ACHN (cell line): ENCODE measurements around the gene EYS.
"Not testable (repeated sequence)": the region's sequence is repeated elsewhere in the genome, so short reads cannot be mapped to it uniquely, and the experiment has no call there.

Experiments
- DNase-seq: peaks from one replicate; pipeline ENCODE4 v3.0.0-alpha.2; 2015
- in situ Hi-C: cut with HindIII; loops from 2 replicates; pipeline ENCODE4 v1.10.0; 2017; ENCODE audit warnings: low sequenced_read_pairs, low pct_ligation_motif_present, low pct_unique_long_range_greater_than_20kb

Gene EYS

DNA sequence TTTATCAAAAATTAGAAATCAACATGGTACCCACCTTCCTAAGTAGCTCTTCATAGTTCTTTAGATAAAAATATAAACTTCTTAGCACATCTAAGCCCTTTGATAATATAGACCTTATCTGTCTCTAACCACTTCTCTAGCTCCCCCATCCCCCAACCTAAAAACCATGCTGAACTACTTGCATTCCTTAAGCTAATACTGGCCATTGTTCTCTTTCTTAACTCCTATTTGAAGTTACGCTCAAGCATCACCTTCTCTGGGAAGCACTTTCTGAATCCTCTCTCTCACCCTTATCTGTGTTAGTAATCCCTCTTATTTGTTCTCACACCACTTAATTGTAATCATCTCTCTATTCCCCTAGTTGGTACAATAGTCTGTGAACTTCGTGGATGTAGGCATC lies 1918.5 kb downstream of the EYS start:
- no peak for DNase-seq
- in situ Hi-C loops: no loop called here

DNA sequence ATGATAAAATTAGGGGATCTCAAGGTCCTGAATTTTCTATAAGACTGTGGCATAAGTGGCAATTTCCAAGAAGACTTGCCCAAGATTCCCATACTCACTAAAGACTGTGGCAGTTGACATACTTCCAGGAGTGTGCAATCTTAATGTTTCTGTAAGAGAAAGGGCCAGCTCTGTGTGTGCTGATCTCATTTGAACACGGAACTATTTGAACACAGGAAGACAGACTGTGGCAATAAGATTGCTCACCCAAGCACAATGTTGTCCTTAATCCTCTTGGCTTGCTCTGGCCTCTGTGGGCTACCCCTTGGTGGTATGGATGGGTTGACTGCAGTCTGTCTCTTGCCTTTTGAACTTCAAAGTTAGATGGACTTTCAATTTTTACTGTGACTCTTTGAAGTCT lies 1920.0 kb downstream of the EYS start:
- in situ Hi-C loops: no loop called here

DNA sequence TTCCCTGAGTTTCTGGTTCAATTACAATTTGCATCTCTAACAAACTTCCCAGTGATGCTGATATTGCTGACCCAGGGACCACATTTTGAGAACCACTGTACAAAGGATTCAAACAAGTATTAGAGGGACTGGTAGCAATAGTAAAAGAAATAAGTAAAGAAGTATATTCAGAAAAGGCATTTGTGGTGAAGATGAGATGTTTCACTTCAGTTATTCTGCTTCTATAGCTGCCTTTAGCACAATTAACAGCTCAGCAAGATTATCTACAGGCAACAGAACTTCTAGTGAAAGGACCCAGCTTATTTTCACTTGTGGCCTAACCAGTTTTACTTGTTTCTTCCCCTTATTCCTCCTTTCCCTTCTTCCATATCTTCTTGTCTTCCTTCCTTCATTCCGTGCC lies 1922.0 kb downstream of the EYS start:
- in situ Hi-C loops: no loop called here
- no peak for DNase-seq

More for the DNA sequence above, 1920.0 kb downstream of the EYS start:
- DNase-seq: no peak

DNA sequence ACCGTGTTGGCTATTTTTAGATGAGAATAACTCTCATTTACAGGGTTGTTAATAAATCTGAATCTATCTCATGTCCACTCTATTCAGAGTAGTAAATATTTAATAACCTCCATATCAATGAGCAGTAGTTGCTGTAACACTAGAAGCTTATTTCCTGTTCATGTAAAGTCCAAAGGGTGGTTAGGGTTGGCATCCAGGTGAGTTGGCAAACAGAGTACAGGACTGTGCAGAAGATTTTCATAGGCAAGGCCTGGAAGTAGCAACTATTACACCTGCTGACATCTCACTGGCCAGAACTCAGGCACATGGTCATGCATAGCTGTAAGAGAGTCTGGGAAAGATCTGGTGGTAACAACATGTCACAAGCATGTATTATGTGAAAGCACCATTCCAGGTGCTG lies 1923.9 kb downstream of the EYS start:
- no peak for DNase-seq
- in situ Hi-C loops: no loop called here

DNA sequence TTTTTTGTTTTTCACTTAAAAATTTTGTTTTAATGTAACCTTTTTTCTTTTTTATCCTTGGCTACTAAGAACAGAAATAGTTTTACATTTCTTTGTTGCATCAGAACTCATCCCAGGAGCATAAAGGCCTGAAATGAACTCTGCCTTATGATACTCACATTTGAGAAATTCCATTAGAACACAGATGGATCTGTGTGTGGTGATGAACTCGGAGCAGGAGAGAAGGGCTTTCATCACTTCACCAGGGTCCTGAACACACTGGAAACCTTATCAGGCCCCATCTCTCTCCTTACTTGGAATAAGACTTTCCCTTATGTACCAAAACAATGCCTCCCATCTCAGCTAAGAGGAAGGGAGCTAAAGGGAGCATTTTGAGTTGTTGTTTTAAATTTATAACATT lies 1932.1 kb downstream of the EYS start:
- no peak for DNase-seq
- in situ Hi-C loops: no loop called here

DNA sequence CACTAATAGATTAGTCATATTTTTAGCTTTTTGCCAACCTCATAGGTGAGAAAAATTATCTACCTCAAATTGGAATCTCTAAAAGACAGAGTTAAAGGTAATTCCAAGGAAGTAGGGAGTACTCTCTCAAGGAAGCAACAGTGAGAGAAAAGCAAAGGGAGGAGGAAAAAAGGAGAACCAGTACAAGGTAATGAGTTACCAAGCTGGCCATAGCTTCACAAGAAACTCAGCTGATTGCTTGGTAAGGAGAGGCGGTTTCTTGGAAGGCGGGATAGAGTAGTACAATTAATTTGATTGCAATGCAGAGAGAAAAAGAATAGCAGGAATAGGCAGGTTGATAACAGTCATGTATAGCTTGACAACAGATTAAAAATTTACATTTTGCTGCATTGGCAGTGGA lies 1933.8 kb downstream of the EYS start:
- no peak for DNase-seq
- in situ Hi-C loops: no loop called here

DNA sequence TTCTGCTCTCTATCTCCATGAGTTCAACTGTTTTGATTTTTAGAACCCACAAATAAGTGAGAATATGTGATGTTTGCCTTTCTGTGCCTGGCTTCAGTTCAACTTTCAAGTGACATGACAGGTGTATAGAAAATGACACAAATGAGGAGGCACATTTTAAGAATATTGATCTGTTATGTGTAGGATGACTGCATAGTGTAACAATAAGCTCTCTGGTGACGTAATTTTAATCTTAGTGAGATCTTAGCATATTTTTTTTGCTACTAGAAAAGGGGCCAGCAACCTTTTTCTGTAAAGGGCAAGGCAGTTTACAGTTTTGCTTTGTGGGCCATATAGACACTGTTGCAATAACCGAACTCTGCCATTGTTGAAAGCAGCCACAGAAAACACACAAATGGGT lies 1941.2 kb downstream of the EYS start:
- DNase-seq: no peak
- in situ Hi-C loops: no loop called here

- DNase-seq: peak; percentile 53
- in situ Hi-C loops: no loop called here
These were observed 1942.6 kb downstream of the EYS start for GRCh38 chr6:63764318-63764916.

DNA sequence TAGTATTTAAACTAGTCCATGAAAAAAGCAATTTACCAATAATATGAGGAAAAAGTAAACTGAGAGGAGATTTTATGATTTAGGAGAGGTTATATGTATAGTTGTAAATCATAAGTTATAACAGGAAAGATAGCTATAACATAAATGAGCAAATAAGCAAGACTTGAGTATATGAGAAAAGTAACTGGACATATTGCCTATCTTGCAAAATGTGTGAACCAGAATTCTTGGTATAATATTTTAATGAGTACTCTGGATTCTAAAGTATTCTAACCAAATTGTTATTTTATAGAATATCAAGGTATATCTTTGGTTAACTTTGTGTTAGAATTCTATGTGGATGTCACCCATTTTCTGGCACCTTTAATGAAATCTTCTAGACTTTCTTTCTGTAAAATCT lies 1946.8 kb downstream of the EYS start:
- in situ Hi-C loops: no loop called here
- no peak for DNase-seq

DNA sequence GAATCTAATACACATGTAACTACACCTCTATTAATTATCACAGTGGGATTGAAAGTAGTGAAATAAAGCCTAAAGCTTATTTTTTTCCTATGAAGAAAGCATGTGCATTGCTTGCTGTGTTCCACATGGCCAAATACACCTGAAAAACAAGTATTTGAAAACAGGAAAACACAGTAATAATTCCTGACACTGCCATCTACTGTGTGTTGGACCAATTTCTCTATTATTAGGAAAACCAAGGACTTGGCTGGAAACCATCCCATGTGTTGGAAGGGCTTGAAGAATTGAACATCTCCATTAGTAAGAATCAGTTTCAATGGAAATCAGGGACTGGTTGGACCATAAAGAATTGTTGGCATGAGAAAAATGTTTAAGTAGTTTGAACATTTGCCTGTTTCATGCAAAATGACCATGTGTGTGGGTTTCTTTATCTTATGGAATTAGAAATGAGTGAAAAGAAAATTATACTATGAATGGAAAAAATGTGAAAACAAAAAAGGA lies 1947.4 kb downstream of the EYS start:
- no peak for DNase-seq
- in situ Hi-C loops: no loop called here

GRCh38 chr6:63757826-63758225 lies 1949.2 kb downstream of the EYS start:
- DNase-seq: no peak
- in situ Hi-C loops: no loop called here

GRCh38 chr6:63757275-63757674 lies 1949.8 kb downstream of the EYS start:
- in situ Hi-C loops, DNase-seq: not testable (repeated sequence)

DNA sequence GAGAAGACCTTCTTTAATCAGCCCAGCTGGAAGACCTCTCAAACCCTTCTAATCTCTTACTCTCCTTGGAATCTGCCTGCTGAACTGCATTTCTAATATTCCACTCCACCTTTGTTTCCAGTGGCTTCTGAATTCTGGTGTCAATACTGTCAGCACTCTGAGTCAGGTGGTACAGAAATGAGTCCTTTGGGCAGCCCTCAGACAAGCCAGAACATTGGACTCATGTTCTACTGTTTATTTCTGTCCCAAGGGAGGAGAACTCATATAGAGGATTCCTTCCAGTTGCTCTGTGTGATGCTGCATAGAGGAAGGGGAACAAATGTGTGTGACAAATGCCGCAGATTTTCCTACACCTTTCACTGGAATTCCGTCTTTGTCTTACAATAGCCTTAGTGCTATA lies 1956.6 kb downstream of the EYS start:
- DNase-seq: no peak
- in situ Hi-C loops: no loop called here

DNA sequence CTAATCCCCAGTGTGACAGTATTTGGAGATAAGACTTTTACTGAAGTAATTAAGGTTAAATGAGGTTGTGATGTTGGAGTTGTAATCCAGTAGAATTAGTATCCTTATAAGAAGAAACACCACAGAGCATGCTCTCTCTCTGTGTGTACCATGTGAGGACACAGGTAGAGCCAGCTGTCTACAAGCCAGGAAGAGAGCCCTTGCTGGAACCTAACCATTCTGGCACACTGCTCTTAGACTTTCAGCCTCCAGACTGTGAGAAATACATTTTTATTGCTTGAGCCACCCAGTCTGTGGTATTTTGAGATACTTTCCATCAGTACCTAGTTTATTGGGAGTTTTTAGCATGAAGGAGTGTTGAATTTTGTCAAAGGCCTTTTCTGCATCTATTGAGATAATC lies 1961.2 kb downstream of the EYS start:
- in situ Hi-C loops: no loop called here
- DNase-seq: no peak

DNA sequence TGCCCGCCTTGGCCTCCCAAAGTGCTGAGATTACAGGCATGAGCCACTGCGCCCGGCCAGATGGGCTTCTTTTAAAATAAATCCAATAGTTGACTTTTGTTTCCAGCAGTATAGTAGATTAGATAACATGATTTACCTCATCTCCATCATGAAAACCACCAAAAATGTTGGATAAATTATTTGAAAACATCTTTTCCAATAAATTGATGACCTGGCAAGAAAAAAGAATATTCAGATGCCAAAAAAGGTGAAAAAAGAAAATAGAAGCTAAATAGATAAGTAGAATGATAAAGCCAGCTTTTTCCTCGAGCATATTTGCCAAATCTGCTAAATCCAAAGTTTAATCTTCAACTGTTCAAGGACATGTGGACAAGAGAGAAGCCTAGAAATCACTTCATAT lies 1962.2 kb downstream of the EYS start:
- no peak for DNase-seq
- in situ Hi-C loops: no loop called here

- DNase-seq: no peak
- in situ Hi-C loops: no loop called here
These were observed 1963.3 kb downstream of the EYS start for GRCh38 chr6:63743691-63744090.

DNA sequence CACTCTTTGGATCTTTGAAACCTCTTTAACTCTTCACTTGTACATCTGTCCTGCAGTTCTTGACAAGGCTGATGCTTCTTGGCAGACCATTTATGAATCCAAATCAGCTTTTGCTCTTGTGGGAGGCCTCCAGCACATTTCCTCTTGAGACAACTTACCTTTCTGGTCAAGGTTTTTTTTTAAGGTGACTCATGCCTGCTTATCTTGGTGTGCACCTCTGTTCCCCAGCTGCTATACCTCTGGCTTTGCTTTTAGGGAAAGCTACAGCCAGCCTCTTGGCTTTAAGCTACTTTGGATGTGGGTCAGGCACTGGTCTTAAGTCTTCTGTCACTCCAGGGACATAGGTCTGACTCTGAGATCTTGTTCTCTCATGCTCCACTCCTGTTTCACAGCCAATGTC lies 1965.0 kb downstream of the EYS start:
- in situ Hi-C loops: no loop called here
- no peak for DNase-seq

DNA sequence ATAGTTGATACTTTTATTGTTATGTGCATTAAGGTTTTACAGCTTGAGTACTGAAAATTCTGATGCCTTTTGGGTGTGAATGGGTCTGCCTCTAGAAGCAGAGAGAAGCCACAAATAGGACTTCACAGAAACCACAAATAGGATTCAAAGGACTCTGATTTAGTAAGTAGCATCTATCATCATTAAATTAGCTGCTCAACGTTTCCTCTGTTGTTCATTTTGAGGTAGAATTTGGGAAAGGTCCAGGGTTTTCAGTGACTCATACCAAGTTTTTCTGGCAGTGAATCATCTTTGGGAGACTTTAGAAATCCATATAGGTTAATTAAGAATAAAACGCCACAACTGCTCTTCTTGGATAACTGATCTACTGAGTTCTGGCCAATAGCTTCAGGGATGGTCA lies 1966.3 kb downstream of the EYS start:
- peak; percentile 13 for DNase-seq
- in situ Hi-C loops: no loop called here

DNA sequence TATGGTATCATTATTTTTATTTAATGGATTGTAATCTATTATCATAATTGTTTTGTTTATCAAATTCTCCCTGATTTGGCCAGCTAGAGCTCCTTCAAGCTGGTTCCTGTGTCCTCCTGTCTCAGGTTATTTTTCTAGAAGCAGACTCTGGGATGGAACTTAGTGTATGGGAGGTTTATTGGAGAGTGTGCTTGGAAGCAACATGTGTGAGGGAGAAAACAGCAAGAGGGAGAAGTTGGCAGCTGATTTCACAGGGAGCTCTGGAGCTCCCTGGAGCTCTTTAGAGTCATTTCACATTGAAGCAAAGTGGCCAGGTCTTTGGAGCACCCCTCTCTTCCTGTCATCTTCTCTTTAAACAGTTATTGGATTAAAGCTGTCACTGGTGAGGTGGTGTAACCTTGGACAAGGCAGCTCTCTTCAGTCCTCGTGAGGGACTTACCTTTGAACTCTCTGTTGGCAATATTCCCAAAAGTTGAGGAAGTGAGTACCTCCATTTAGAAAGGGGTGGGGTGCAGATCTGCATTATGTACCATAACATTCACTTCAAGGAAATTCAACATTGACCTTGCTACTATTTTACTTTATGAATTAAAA lies 1967.8 kb downstream of the EYS start:
- in situ Hi-C loops: no loop called here
- DNase-seq: no peak

DNA sequence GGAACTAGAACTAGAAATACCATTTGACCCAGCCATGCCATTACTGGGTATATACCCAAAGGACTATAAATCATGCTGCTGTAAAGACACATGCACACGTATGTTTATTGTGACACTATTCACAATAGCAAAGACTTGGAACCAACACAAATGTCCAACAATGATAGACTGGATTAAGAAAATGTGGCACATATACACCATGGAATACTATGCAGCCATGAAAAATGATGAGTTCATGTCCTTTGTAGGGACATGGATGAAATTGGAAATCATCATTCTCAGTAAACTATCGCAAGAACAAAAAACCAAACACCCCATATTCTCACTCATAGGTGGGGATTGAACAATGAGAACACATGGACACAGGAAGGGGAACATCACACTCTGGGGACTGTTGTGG lies 1968.8 kb downstream of the EYS start:
- in situ Hi-C loops, DNase-seq: not testable (repeated sequence)

DNA sequence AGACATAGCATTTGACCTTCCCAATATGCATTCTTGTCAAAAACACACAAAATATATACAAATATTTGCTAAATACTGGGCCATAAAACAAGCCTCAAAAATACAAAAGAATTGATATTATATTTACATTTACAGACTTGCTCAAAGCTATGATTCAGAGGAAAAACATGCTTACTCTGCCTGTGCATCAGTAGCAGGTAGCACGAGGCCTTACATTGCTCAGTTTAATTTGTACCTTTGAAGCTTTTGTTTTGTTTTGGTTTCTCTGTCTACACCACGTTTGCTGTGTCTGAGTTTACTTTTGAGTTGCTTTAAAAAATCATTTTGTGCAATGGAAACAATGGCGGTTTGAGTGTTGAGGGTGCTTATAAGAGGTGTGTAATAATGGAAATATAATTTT lies 1972.1 kb downstream of the EYS start:
- DNase-seq: no peak
- in situ Hi-C loops: no loop called here
